PC-9 (cell line): ENCODE data around the gene TUBA4A. TPM values are rescaled to one million over a fixed set of nuclear protein-coding genes. Genes with fewer than 3 reads are reported as not detected.

ENCODE experiments used
- BruUV-seq: library from RNA; stranded (reverse); fragments of 400-500 nt; replicated peaks from 2 replicates; lab custom pipeline; 2021; lab: Mats Ljungman, UMichigan
- CTCF ChIA-PET: fragments of 300-600 bp; sonication (Branson Sonifier 250); formaldehyde crosslinking; loops from one replicate; lab custom pipeline; 2022; ENCODE audit warnings: antibody characterized with exemption; lab: Charles Lee
- POLR2A ChIA-PET: fragments of 300-600 bp; sonication (Branson Sonifier 250); formaldehyde crosslinking; loops from one replicate; lab custom pipeline; 2022; ENCODE audit warnings: antibody characterized with exemption; ENCODE audit not compliant: unreplicated experiment; lab: Charles Lee
- DNase-seq, 2 experiments: peaks; one replicate each; pipeline versions ENCODE4 v3.0.0 to v3.0.0-alpha.2; 2015 to 2022; ENCODE audit warnings: mixed read lengths in 1 of 2
- H2AFZ ChIP-seq: fragments of 200-600 bp; sonication (generic); 2 replicates; pipeline ENCODE4 v1.8.1; 2017; ENCODE audit warnings: antibody characterized with exemption
- H3F3A ChIP-seq: fragments of 200-600 bp; sonication (generic); 2 replicates; pipeline ENCODE4 v1.8.1; 2017; ENCODE audit warnings: antibody characterized with exemption, mild to moderate bottlenecking, low read depth; ENCODE audit not compliant: insufficient read depth
- H3K27ac ChIP-seq: fragments of 200-600 bp; sonication (generic); 2 replicates; pipeline ENCODE4 v1.6.1; 2016; ENCODE audit warnings: mixed run types
- H3K27me3 ChIP-seq: fragments of 200-600 bp; sonication (generic); 2 replicates; pipeline ENCODE4 v1.6.1; 2016; ENCODE audit warnings: low read depth, mixed run types; ENCODE audit not compliant: insufficient read depth
- H3K36me3 ChIP-seq: fragments of 200-600 bp; sonication (generic); 2 replicates; pipeline ENCODE4 v1.6.1; 2016; ENCODE audit warnings: low read depth, mixed run types
- H3K4me1 ChIP-seq: fragments of 200-600 bp; sonication (generic); replicated peaks from 2 replicates; pipeline ENCODE4 v1.6.1; 2016; ENCODE audit warnings: mixed run types; ENCODE audit not compliant: insufficient read depth
- H3K4me2 ChIP-seq: fragments of 200-600 bp; sonication (generic); 2 replicates; pipeline ENCODE4 v1.6.1; 2017; ENCODE audit warnings: mixed run types
- H3K4me3 ChIP-seq: fragments of 200-600 bp; sonication (generic); 2 replicates; pipeline ENCODE4 v1.6.1; 2016; ENCODE audit warnings: mixed run types
- H3K79me2 ChIP-seq: fragments of 200-600 bp; sonication (generic); 2 replicates; pipeline ENCODE4 v1.6.1; 2017; ENCODE audit warnings: low read depth, mixed run types
- H3K9me2 ChIP-seq: fragments of 200-600 bp; sonication (generic); 2 replicates; pipeline ENCODE4 v1.8.1; 2017; ENCODE audit warnings: mild to moderate bottlenecking; ENCODE audit not compliant: insufficient read depth
- H3K9me3 ChIP-seq: fragments of 200-600 bp; sonication (generic); 2 replicates; pipeline ENCODE4 v1.8.1; 2016; ENCODE audit warnings: low read depth; ENCODE audit not compliant: insufficient read depth
- H4K20me1 ChIP-seq: fragments of 200-600 bp; sonication (generic); 2 replicates; pipeline ENCODE4 v1.8.1; 2017; ENCODE audit not compliant: insufficient read depth
- EZH2 ChIP-seq: fragments of 200-600 bp; sonication (generic); IDR thresholded peaks from 2 replicates; pipeline ENCODE4 v1.8.0; 2017; ENCODE audit warnings: antibody characterized with exemption, low read depth
- intact Hi-C: fragments of 100-400 bp; cut with micrococcal nuclease; formaldehyde crosslinking; loops from one replicate; pipeline ENCODE4 v1.10.0; 2022; ENCODE audit not compliant: unreplicated experiment
- total RNA-seq: library from RNA; stranded (reverse); gene quantifications from 2 replicates; pipeline ENCODE4 v1.2.3, GENCODE V29; 2021
- TF ChIP-seq, protein P1 (sequence below): fragments of 200-600 bp; sonication (generic); conservative IDR thresholded peaks from 2 replicates; pipeline ENCODE4 v1.6.1; 2017; ENCODE audit warnings: mixed run types, antibody characterized with exemption, mild to moderate bottlenecking, moderate library complexity

TUBA4A gene
- total RNA-seq, 1 experiment from 2014 or later, result 157 TPM

- no peak for DNase-seq
- CTCF ChIA-PET, result no interaction called here
- Histone ChIP-seq H3K9me2 (no peaks in the 10 kb centered on the region), H4K20me1 (no peaks in the 10 kb centered on the region), H3K79me2 (0 out of 2 replicates have a peak, but pooled peaks cover 3% of the 10 kb centered on the region), H2AFZ (no peak overlapping the region), H3K4me1 (peaks cover 13% of the 10 kb centered on the region), H3K4me2 (no peak overlapping the region), H3K27me3 (no peaks in the 10 kb centered on the region), H3K9me3 (no peaks in the 10 kb centered on the region), H3K27ac (no peak overlapping the region), H3K4me3 (no peak overlapping the region), H3K36me3 (no peaks in the 10 kb centered on the region), H3F3A (peaks cover 4% of the 10 kb centered on the region; the same call in 1 of the 2 replicates)
- no TSS peak for BruUV-seq
- intact Hi-C loops, result no loop called here
- POLR2A ChIA-PET, result no interaction called here
- no peak for TF ChIP-seq EZH2
Observed at GRCh38 chr2:219284501-219285372, 31.0 kb upstream of the TUBA4A start.

GRCh38 chr2:219282943-219283581 lies 29.3 kb upstream of the TUBA4A start:
- BruUV-seq, result no TSS peak
- Histone ChIP-seq H3K27ac (no peak overlapping the region), H3F3A (peaks cover 8% of the 10 kb centered on the region; the same call in 1 of the 2 replicates), H3K9me3 (no peaks in the 10 kb centered on the region), H3K4me2 (no peak overlapping the region), H3K9me2 (no peaks in the 10 kb centered on the region), H3K4me1 (peaks cover 17% of the 10 kb centered on the region), H3K4me3 (no peak overlapping the region), H3K79me2 (0 out of 2 replicates have a peak, but pooled peaks cover 3% of the 10 kb centered on the region), H3K36me3 (no peaks in the 10 kb centered on the region), H4K20me1 (no peaks in the 10 kb centered on the region), H2AFZ (no peak overlapping the region), H3K27me3 (no peaks in the 10 kb centered on the region)
- DNase-seq, result no peak
- intact Hi-C loops, result no loop called here
- ChIA-PET CTCF (no interaction called here), POLR2A (no interaction called here)
- TF ChIP-seq EZH2, result no peak
- TF ChIP-seq, protein P1, sequence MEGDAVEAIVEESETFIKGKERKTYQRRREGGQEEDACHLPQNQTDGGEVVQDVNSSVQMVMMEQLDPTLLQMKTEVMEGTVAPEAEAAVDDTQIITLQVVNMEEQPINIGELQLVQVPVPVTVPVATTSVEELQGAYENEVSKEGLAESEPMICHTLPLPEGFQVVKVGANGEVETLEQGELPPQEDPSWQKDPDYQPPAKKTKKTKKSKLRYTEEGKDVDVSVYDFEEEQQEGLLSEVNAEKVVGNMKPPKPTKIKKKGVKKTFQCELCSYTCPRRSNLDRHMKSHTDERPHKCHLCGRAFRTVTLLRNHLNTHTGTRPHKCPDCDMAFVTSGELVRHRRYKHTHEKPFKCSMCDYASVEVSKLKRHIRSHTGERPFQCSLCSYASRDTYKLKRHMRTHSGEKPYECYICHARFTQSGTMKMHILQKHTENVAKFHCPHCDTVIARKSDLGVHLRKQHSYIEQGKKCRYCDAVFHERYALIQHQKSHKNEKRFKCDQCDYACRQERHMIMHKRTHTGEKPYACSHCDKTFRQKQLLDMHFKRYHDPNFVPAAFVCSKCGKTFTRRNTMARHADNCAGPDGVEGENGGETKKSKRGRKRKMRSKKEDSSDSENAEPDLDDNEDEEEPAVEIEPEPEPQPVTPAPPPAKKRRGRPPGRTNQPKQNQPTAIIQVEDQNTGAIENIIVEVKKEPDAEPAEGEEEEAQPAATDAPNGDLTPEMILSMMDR, result no peak

GRCh38 chr2:219282375-219282774 lies 28.7 kb upstream of the TUBA4A start:
- no peaks in the 10 kb centered on the region for H3K9me2 ChIP-seq
- no peak overlapping the region for H3K4me3 ChIP-seq
- 0 out of 2 replicates have a peak, but pooled peaks cover 3% of the 10 kb centered on the region for H3K79me2 ChIP-seq
- BruUV-seq, result no TSS peak
- TF ChIP-seq, protein P1, result no peak
- no peak for TF ChIP-seq EZH2
- no peaks in the 10 kb centered on the region for H3K27me3 ChIP-seq
- no peak overlapping the region for H2AFZ ChIP-seq
- no peaks in the 10 kb centered on the region for H3K9me3 ChIP-seq
- CTCF ChIA-PET, result no interaction called here
- no peak overlapping the region for H3K27ac ChIP-seq
- POLR2A ChIA-PET, result no interaction called here
- H3K36me3 ChIP-seq, result no peaks in the 10 kb centered on the region
- no peak for DNase-seq
- peaks cover 22% of the 10 kb centered on the region for H3K4me1 ChIP-seq
- H4K20me1 ChIP-seq, result no peaks in the 10 kb centered on the region
- peaks cover 11% of the 10 kb centered on the region; the same call in 1 of the 2 replicates for H3F3A ChIP-seq
- intact Hi-C loops, result no loop called here
- no peak overlapping the region for H3K4me2 ChIP-seq
